B cell (primary cell): ENCODE measurements around the gene SCO2.

ENCODE experiments used
- CTCF ChIP-seq: fragments of 200-600 bp; IDR thresholded peaks from one replicate; pipeline ENCODE4 v1.8.0; 2022; ENCODE audit warnings: antibody characterized with exemption, mild to moderate bottlenecking
- EZH2 ChIP-seq: IDR thresholded peaks from 2 replicates; pipeline ENCODE4 v1.6.1; 2012; ENCODE audit warnings: borderline replicate concordance, low read depth, mild to moderate bottlenecking, moderate library complexity, low read length; ENCODE audit not compliant: insufficient read depth, poor library complexity, severe bottlenecking

GRCh38 chr22:50487290-50488005, 38.0 kb downstream of the SCO2 start:
- no peak for TF ChIP-seq CTCF
- TF ChIP-seq EZH2, result no peak
